HG03442 (cell line): ENCODE data around the gene MERTK.
"Not testable (repeated sequence)": the region's sequence is repeated elsewhere in the genome, so short reads cannot be mapped to it uniquely, and the experiment has no call there.

ENCODE experiments used
- ATAC-seq: cut with Tn5 transposase; IDR thresholded peaks from one replicate; pipeline ENCODE4 v1.9.1; 2021; ENCODE audit warnings: mild to moderate bottlenecking, moderate library complexity; ENCODE audit not compliant: unreplicated experiment

The MERTK gene

GRCh38 chr2:111944531-111945210 is 46.3 kb downstream of the MERTK start:
- no peak for ATAC-seq

- ATAC-seq, result no peak
Observed at GRCh38 chr2:111945444-111946293, 47.3 kb downstream of the MERTK start.

GRCh38 chr2:111946294-111947114 is 48.1 kb downstream of the MERTK start:
- no peak for ATAC-seq

GRCh38 chr2:111947219-111947618 is 48.8 kb downstream of the MERTK start:
- ATAC-seq, result no peak

- no peak for ATAC-seq
Observed at GRCh38 chr2:111948832-111949231, 50.4 kb downstream of the MERTK start.

GRCh38 chr2:111950236-111950635 is 51.8 kb downstream of the MERTK start:
- ATAC-seq, result no peak

GRCh38 chr2:111951486-111951885 is 53.1 kb downstream of the MERTK start:
- no peak for ATAC-seq

- no peak for ATAC-seq
Observed at GRCh38 chr2:111952871-111953452, 54.6 kb downstream of the MERTK start.

- ATAC-seq, result no peak
Observed at GRCh38 chr2:111954602-111955332, 56.4 kb downstream of the MERTK start.

- ATAC-seq, result no peak
Observed at GRCh38 chr2:111957872-111958354, 59.5 kb downstream of the MERTK start.

- ATAC-seq, result no peak
Observed at GRCh38 chr2:111958901-111959300, 60.5 kb downstream of the MERTK start.

GRCh38 chr2:111961663-111962062 is 63.3 kb downstream of the MERTK start:
- ATAC-seq, result no peak

GRCh38 chr2:111963086-111963485 is 64.7 kb downstream of the MERTK start:
- ATAC-seq, result not testable (repeated sequence)

- ATAC-seq, result not testable (repeated sequence)
Observed at GRCh38 chr2:111963508-111963907, 65.1 kb downstream of the MERTK start.

- ATAC-seq, result no peak
Observed at GRCh38 chr2:111965062-111965461, 66.7 kb downstream of the MERTK start.

GRCh38 chr2:111966241-111966640 is 67.8 kb downstream of the MERTK start:
- ATAC-seq, result no peak

GRCh38 chr2:111967018-111967417 is 68.6 kb downstream of the MERTK start:
- no peak for ATAC-seq

GRCh38 chr2:111970453-111970852 is 72.0 kb downstream of the MERTK start:
- no peak for ATAC-seq

GRCh38 chr2:111972955-111973565 is 74.7 kb downstream of the MERTK start:
- ATAC-seq, result no peak

GRCh38 chr2:111973701-111974100 is 75.3 kb downstream of the MERTK start:
- ATAC-seq, result no peak
